Measurements from ENCODE around the gene RUBCNL. TPM values are rescaled to one million over a fixed set of nuclear protein-coding genes. Genes with fewer than 3 reads are reported as not detected.

RUBCNL gene
- total RNA-seq, 2 donors from 2014 or later: 2.1 to 2.3 TPM

DNA sequence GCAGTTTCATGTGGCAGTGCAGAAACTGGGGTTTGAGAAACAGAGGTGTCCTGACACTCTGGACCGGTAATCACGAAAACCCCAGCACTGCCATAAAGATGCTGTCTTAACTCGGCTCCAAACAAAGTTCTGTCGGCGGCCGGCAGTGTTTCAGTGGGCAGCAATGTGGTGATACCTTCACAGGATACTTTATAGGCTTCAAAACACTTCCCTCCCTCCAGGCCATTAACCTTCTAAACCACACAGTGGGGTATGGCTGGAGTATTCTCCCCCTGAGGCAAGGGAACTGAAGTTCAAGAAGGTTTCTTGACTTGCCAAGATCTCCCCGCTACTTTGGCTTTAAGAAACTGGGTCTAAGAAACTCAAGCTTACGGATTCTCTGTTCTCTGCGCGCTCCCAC is 1.1 kb downstream of the RUBCNL start:
- Histone ChIP-seq H3K36me3 (replicated peaks in 1 of 2; ENCODE audit: insufficient read depth in 1 of 2, low read depth in 2 of 2) (no peaks in the 10 kb centered on the region), H3K4me1 (peaks cover 21% of the 10 kb centered on the region), H3K4me3 (no peak overlapping the region), H3K9me3 (no peaks in the 10 kb centered on the region), H3K27ac (no peak overlapping the region), H3K27me3 (no peaks in the 10 kb centered on the region)
- TF ChIP-seq, protein P1, sequence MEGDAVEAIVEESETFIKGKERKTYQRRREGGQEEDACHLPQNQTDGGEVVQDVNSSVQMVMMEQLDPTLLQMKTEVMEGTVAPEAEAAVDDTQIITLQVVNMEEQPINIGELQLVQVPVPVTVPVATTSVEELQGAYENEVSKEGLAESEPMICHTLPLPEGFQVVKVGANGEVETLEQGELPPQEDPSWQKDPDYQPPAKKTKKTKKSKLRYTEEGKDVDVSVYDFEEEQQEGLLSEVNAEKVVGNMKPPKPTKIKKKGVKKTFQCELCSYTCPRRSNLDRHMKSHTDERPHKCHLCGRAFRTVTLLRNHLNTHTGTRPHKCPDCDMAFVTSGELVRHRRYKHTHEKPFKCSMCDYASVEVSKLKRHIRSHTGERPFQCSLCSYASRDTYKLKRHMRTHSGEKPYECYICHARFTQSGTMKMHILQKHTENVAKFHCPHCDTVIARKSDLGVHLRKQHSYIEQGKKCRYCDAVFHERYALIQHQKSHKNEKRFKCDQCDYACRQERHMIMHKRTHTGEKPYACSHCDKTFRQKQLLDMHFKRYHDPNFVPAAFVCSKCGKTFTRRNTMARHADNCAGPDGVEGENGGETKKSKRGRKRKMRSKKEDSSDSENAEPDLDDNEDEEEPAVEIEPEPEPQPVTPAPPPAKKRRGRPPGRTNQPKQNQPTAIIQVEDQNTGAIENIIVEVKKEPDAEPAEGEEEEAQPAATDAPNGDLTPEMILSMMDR (IDR thresholded peaks at IDR 0.05): no peak
- no peak for TF ChIP-seq POLR2A (IDR thresholded peaks at IDR 0.05)
- intact Hi-C loops (cut with DNase I): no loop called here
- WGBS, 2 donors: 60 to 63% methylated on average over 10 of the region's 10 CpGs
- DNase-seq: no peak
- no peak for ATAC-seq

DNA sequence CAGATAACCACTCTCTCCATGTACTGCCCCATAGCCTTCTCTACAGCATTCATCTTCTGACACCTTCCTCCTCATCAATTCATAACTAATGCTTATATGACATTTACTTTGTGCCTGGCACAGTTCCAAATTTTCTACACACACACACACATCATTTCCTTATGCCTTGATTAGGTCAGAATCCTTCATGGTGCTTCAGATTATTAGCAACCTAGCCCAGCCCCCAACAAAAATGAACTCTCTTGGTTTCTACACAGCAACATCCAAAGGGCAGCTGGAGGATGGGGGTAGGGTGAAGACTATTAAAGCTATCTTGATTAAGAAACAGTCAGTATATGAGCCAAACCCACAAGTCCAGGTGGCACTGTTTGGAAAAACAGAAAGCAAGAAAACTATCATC is 3.7 kb downstream of the RUBCNL start:
- H3K36me3 ChIP-seq (replicated peaks in 1 of 2; ENCODE audit: insufficient read depth in 1 of 2, low read depth in 2 of 2): no peaks in the 10 kb centered on the region
- intact Hi-C loops (cut with DNase I): no loop called here
- no peaks in the 10 kb centered on the region for H3K9me3 ChIP-seq
- ATAC-seq (no peak), DNase-seq (no peak)
- H3K27ac ChIP-seq: no peak overlapping the region
- no peak for TF ChIP-seq POLR2A (IDR thresholded peaks at IDR 0.05)
- TF ChIP-seq, protein P1 (IDR thresholded peaks at IDR 0.05): no peak
- no peak overlapping the region for H3K4me3 ChIP-seq
- peaks cover 13% of the 10 kb centered on the region for H3K4me1 ChIP-seq
- no peaks in the 10 kb centered on the region for H3K27me3 ChIP-seq

DNA sequence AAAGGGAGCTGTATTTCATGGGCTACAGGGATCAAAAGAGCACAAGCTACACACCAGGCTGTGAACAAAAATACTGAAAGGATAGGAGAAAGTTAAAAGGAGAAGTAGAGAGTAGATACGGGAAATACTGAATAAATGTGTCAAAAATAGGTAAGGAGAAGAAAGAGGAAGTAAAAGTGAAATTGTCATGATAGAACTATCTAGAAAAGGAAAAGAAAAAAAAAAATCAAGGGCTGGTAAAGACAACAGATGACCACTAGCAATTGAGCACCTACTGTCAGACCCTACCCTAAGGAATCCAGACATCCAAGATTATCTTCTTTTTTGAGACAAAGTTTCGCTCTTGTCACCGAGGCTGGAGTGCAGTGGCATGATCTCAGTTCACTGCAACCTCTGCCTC is 4.8 kb downstream of the RUBCNL start:
- H3K4me1 ChIP-seq: peaks cover 8% of the 10 kb centered on the region
- 83 to 87% methylated on average over 3 of the region's 3 CpGs for WGBS, 2 donors
- TF ChIP-seq POLR2A (IDR thresholded peaks at IDR 0.05): no peak
- H3K4me3 ChIP-seq: no peak overlapping the region
- no peak overlapping the region for H3K27ac ChIP-seq
- no peak for DNase-seq
- no peaks in the 10 kb centered on the region for H3K36me3 ChIP-seq (replicated peaks in 1 of 2; ENCODE audit: insufficient read depth in 1 of 2, low read depth in 2 of 2)
- ATAC-seq: no peak
- no peaks in the 10 kb centered on the region for H3K9me3 ChIP-seq
- no peaks in the 10 kb centered on the region for H3K27me3 ChIP-seq
- intact Hi-C loops (cut with DNase I): no loop called here

DNA sequence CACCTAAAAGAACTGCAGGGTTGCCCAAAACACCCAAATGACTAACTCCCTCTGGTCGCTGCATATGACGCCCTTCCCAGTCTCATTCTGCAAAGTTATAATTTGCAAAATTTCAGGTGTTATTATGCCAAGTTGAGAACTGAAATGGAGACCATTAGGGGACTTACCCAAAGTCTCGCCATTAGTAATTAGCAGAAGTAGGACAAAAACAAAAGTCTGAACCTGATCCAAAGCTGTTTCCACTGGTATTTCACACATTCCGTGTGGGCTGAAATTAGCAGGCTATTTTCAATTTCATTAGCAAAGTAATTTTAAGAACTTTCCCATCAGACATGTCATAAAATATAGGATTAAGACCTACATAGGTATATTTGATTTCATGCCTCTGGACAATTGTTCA is 6.8 kb downstream of the RUBCNL start:
- H3K36me3 ChIP-seq (replicated peaks in 1 of 2; ENCODE audit: insufficient read depth in 1 of 2, low read depth in 2 of 2): no peaks in the 10 kb centered on the region
- no peaks in the 10 kb centered on the region for H3K4me1 ChIP-seq
- DNase-seq: no peak
- H3K4me3 ChIP-seq: no peak overlapping the region
- H3K27me3 ChIP-seq: no peaks in the 10 kb centered on the region
- 78 to 80% methylated on average over 4 of the region's 4 CpGs for WGBS, 2 donors
- H3K27ac ChIP-seq: no peak overlapping the region
- ATAC-seq: no peak
- intact Hi-C loops (cut with DNase I): no loop called here
- TF ChIP-seq, protein P1 (IDR thresholded peaks at IDR 0.05): no peak
- TF ChIP-seq POLR2A (IDR thresholded peaks at IDR 0.05): no peak
- H3K9me3 ChIP-seq: no peaks in the 10 kb centered on the region

DNA sequence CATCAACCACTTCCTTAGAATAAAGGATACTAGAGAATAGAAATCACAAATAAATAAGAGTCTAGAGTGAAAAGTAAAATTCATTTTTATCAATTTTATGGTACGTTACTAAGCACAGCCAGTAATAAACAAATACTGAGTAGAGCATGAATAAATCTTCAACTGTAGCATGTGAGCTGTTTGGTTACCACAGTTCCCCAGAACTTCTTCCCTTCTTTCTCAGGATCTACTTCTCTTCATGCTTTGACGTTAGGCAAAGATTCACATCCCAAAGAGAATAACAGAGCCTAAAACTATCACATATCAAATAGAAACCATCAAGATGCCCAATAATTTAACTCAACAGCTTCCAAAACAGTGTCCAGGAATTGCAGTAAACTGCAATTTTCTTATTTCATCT is 7.4 kb downstream of the RUBCNL start:
- Histone ChIP-seq H3K27me3 (no peaks in the 10 kb centered on the region), H3K4me3 (no peak overlapping the region), H3K36me3 (replicated peaks in 1 of 2; ENCODE audit: insufficient read depth in 1 of 2, low read depth in 2 of 2) (no peaks in the 10 kb centered on the region), H3K27ac (no peak overlapping the region), H3K4me1 (no peaks in the 10 kb centered on the region), H3K9me3 (no peaks in the 10 kb centered on the region)
- TF ChIP-seq POLR2A (IDR thresholded peaks at IDR 0.05): no peak
- TF ChIP-seq, protein P1 (IDR thresholded peaks at IDR 0.05): no peak
- DNase-seq (no peak), ATAC-seq (no peak)
- intact Hi-C loops (cut with DNase I): no loop called here
- 59 to 78% methylated on average over 2 of the region's 2 CpGs for WGBS, 2 donors

All from body of pancreas (tissue), 4 donors.